A673 (cell line): ENCODE results near the gene ATG4C. TPM values are rescaled to one million over a fixed set of nuclear protein-coding genes. Genes with fewer than 3 reads are reported as not detected.
A peak's percentile ranks its signal among the peaks of the same experiment; 100 is the strongest.

Experiments
- BruUV-seq: library from RNA; stranded (reverse); fragments of 400-500 nt; replicated peaks from 2 replicates; lab custom pipeline; 2021; lab: Mats Ljungman, UMichigan
- CTCF ChIA-PET: fragments of 300-600 bp; sonication (Branson Sonifier 250); formaldehyde crosslinking; loops from one replicate; lab custom pipeline; 2022; ENCODE audit warnings: antibody characterized with exemption; lab: Charles Lee
- POLR2A ChIA-PET: fragments of 300-600 bp; sonication (Branson Sonifier 250); formaldehyde crosslinking; loops from one replicate; lab custom pipeline; 2022; ENCODE audit warnings: antibody characterized with exemption; ENCODE audit not compliant: low non-redundant PET; lab: Charles Lee
- DNase-seq: peaks from one replicate; pipeline ENCODE4 v3.0.0-alpha.2; 2015; ENCODE audit warnings: low spot score
- H3K27ac ChIP-seq: fragments of 200-600 bp; sonication (generic); 2 replicates; pipeline ENCODE4 v1.5.1; 2016; ENCODE audit warnings: mixed run types, low read depth, mild to moderate bottlenecking, mixed read lengths, antibody characterized with exemption, low read length; ENCODE audit not compliant: poor library complexity, severe bottlenecking
- H3K27me3 ChIP-seq: fragments of 200-600 bp; sonication (generic); replicated peaks from 2 replicates; pipeline ENCODE4 v1.6.1; 2017; ENCODE audit warnings: mixed run types, low read depth, mild to moderate bottlenecking, mixed read lengths, antibody characterized with exemption, low read length; ENCODE audit not compliant: insufficient read depth, poor library complexity
- H3K36me3 ChIP-seq: fragments of 200-600 bp; sonication (generic); 2 replicates; pipeline ENCODE4 v1.6.1; 2016; ENCODE audit warnings: mixed run types, mild to moderate bottlenecking, mixed read lengths, antibody characterized with exemption, low read length; ENCODE audit not compliant: insufficient read depth, poor library complexity, severe bottlenecking
- H3K4me1 ChIP-seq: fragments of 200-600 bp; sonication (generic); 2 replicates; pipeline ENCODE4 v1.6.1; 2017; ENCODE audit warnings: mixed run types, mild to moderate bottlenecking, mixed read lengths, antibody characterized with exemption, low read length; ENCODE audit not compliant: insufficient read depth, poor library complexity, severe bottlenecking
- H3K4me3 ChIP-seq: fragments of 200-600 bp; sonication (generic); 2 replicates; pipeline ENCODE4 v1.5.1; 2016; ENCODE audit warnings: low read depth, mixed run types, mild to moderate bottlenecking, mixed read lengths, low read length; ENCODE audit not compliant: poor library complexity, severe bottlenecking
- H3K9me3 ChIP-seq: fragments of 200-600 bp; sonication (generic); 2 replicates; pipeline ENCODE4 v1.6.1; 2016; ENCODE audit warnings: mixed run types, low read depth, mild to moderate bottlenecking, mixed read lengths, antibody characterized with exemption, low read length; ENCODE audit not compliant: poor library complexity, severe bottlenecking
- CTCF ChIP-seq: fragments of 300-800, 200-600 bp; sonication (generic); conservative IDR thresholded peaks from 2 replicates; pipeline ENCODE4 v1.5.1; 2017; ENCODE audit warnings: low read depth, mild to moderate bottlenecking, antibody characterized with exemption, low read length, moderate library complexity, mixed read lengths
- EZH2 ChIP-seq: fragments of 200-600 bp; sonication (generic); IDR thresholded peaks from 2 replicates; pipeline ENCODE4 v1.6.1; 2017; ENCODE audit warnings: borderline replicate concordance, low read depth, mild to moderate bottlenecking, mixed read lengths, antibody characterized with exemption, low read length; ENCODE audit not compliant: poor library complexity, severe bottlenecking
- intact Hi-C: fragments of 100-400 bp; cut with micrococcal nuclease; formaldehyde crosslinking; loops from one replicate; pipeline ENCODE4 v1.10.0; 2022; ENCODE audit not compliant: unreplicated experiment
- total RNA-seq: library from RNA; stranded (reverse); gene quantifications from 2 replicates; pipeline ENCODE4 v1.2.3, GENCODE V29; 2021

Gene ATG4C
- total RNA-seq, 1 experiment from 2014 or later = 14.4 TPM

- CTCF ChIA-PET = interaction anchor here (0.7 kb wide), 1 partner anchor 9 kb away, joined by 3 read pairs; no protein-coding TSS in a partner anchor
Observed at GRCh38 chr1:62903982-62904855, 120.3 kb downstream of the ATG4C start.

GRCh38 chr1:62904856-62905225, 120.9 kb downstream of the ATG4C start:
- Histone ChIP-seq H3K4me1 (peaks cover 21% of the 10 kb centered on the region), H3K27me3 (no peaks in the 10 kb centered on the region), H3K27ac (no peak overlapping the region), H3K4me3 (no peak overlapping the region), H3K36me3 (no peaks in the 10 kb centered on the region), H3K9me3 (no peaks in the 10 kb centered on the region)
- peak; percentile 36 for DNase-seq
- CTCF ChIA-PET = no interaction called here
- intact Hi-C loops = no loop called here
- no TSS peak for BruUV-seq
- TF ChIP-seq EZH2 (no peak), CTCF (no peak)
- POLR2A ChIA-PET = interaction anchor here (0.6 kb wide), 1 partner anchor 1218 kb away, joined by 4 read pairs; no protein-coding TSS in a partner anchor

More at GRCh38 chr1:62903982-62904855, 120.3 kb downstream of the ATG4C start:
- Histone ChIP-seq H3K4me1 (peaks cover 21% of the 10 kb centered on the region), H3K4me3 (no peak overlapping the region), H3K36me3 (no peaks in the 10 kb centered on the region), H3K27me3 (no peaks in the 10 kb centered on the region), H3K27ac (no peak overlapping the region), H3K9me3 (no peaks in the 10 kb centered on the region)
- TF ChIP-seq EZH2 (no peak), CTCF (no peak)
- POLR2A ChIA-PET = interaction anchor here (0.6 kb wide), 1 partner anchor 1218 kb away, joined by 4 read pairs; no protein-coding TSS in a partner anchor
- BruUV-seq = no TSS peak
- intact Hi-C loops = no loop called here
- peak; percentile 46 for DNase-seq

- no peaks in the 10 kb centered on the region for H3K36me3 ChIP-seq
- H3K27ac ChIP-seq = no peak overlapping the region
- no peak for DNase-seq
- no peak overlapping the region for H3K4me3 ChIP-seq
- POLR2A ChIA-PET = no interaction called here
- no peak for TF ChIP-seq EZH2
- no peak for TF ChIP-seq CTCF
- no peaks in the 10 kb centered on the region for H3K9me3 ChIP-seq
- H3K27me3 ChIP-seq = no peaks in the 10 kb centered on the region
- no TSS peak for BruUV-seq
- peaks cover 21% of the 10 kb centered on the region for H3K4me1 ChIP-seq
- intact Hi-C loops = no loop called here
- CTCF ChIA-PET = no interaction called here
Observed at GRCh38 chr1:62905309-62905708, 121.4 kb downstream of the ATG4C start.
